Measurements from ENCODE around the gene DIDO1. TPM values are rescaled to one million over a fixed set of nuclear protein-coding genes. Genes with fewer than 3 reads are reported as not detected.

DIDO1 gene
- total and polyA plus RNA-seq, 2 of the 13 experiments (the other 11 are each of a cell fraction or from before 2014, with no cell fraction given): 75.0 to 75.1 TPM

DNA sequence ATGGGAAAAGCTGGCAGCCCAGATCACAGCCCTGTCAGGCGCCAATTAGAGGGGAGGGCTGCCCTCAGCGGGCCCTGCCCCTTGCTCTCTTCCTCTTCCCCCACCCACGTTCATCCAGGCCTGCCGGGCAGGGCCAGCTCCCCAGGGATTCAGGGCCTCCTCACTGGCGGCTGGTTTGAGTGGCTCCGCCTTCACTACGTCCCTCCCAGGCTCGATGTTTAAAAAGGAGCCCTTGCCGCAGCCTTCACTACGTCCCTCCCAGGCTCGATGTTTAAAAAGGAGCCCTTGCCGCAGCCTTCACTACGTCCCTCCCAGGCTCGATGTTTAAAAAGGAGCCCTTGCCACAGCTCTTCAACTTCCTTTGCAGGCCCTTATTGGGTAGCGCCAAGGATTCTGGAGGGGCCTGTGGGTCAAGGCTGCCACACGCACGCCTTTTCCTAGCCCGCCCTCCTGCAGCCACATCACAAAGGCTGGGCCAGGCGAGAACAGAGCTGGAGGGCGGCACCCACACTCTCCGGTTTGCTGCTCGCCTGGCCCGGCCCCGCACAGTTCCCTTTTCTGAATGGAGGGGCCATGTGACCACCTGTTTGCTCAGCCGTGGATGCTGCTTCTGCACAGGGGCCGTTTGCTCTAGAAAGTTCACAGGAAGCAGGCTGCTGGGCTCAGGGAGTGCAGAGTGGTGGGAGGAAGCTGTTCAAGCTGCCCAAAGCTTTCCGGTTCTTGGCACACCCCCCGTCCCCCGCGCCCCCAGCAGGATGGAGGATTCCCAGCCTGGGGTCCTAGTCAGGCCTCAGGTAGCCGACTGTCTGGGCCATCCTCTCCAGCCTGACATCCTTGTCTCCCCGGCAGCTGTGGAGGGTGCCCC lies 27.8 kb upstream of the DIDO1 start (continued):
- TF ChIP-seq, protein P1, sequence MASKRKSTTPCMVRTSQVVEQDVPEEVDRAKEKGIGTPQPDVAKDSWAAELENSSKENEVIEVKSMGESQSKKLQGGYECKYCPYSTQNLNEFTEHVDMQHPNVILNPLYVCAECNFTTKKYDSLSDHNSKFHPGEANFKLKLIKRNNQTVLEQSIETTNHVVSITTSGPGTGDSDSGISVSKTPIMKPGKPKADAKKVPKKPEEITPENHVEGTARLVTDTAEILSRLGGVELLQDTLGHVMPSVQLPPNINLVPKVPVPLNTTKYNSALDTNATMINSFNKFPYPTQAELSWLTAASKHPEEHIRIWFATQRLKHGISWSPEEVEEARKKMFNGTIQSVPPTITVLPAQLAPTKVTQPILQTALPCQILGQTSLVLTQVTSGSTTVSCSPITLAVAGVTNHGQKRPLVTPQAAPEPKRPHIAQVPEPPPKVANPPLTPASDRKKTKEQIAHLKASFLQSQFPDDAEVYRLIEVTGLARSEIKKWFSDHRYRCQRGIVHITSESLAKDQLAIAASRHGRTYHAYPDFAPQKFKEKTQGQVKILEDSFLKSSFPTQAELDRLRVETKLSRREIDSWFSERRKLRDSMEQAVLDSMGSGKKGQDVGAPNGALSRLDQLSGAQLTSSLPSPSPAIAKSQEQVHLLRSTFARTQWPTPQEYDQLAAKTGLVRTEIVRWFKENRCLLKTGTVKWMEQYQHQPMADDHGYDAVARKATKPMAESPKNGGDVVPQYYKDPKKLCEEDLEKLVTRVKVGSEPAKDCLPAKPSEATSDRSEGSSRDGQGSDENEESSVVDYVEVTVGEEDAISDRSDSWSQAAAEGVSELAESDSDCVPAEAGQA (IDR thresholded peaks at IDR 0.05; ENCODE audit: low read depth): peak; percentile 46; the same call in 1 of the 2 replicates
- TF ChIP-seq, protein P1 (CRISPR knock-in tag; IDR thresholded peaks at IDR 0.05; ENCODE audit: borderline replicate concordance): no peak
- TF ChIP-seq JDP2 (CRISPR knock-in tag; IDR thresholded peaks at IDR 0.05; ENCODE audit: borderline replicate concordance) (no peak; the same call in 1 of the 2 replicates), SRF (IDR thresholded peaks at IDR 0.05; ENCODE audit: low read depth, low read length) (peak; percentile 32; the same call in 1 of the 2 replicates), NFRKB (IDR thresholded peaks at IDR 0.05) (no peak), ZNF24 (IDR thresholded peaks at IDR 0.05) (no peak), ZNF737 (CRISPR knock-in tag; IDR thresholded peaks at IDR 0.05; ENCODE audit: borderline replicate concordance) (peak; percentile 94), SNAI1 (CRISPR knock-in tag; IDR thresholded peaks at IDR 0.05; ENCODE audit: borderline replicate concordance) (peak; percentile 88; the same call in 1 of the 2 replicates), POGZ (CRISPR knock-in tag; IDR thresholded peaks at IDR 0.05) (peak; percentile 27; the same call in 1 of the 2 replicates), ZNF3 (CRISPR knock-in tag; IDR thresholded peaks at IDR 0.05) (no peak), REL (CRISPR knock-in tag; conservative IDR thresholded peaks at IDR 0.05) (peak; percentile 99), SALL1 (CRISPR knock-in tag; IDR thresholded peaks at IDR 0.05) (peak; percentile 95), ZNF468 (CRISPR knock-in tag; IDR thresholded peaks at IDR 0.05) (no peak), SCMH1 (CRISPR knock-in tag; IDR thresholded peaks at IDR 0.05; ENCODE audit: borderline replicate concordance) (no peak)
- TF ChIP-seq, protein P2, sequence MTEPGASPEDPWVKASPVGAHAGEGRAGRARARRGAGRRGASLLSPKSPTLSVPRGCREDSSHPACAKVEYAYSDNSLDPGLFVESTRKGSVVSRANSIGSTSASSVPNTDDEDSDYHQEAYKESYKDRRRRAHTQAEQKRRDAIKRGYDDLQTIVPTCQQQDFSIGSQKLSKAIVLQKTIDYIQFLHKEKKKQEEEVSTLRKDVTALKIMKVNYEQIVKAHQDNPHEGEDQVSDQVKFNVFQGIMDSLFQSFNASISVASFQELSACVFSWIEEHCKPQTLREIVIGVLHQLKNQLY (CRISPR knock-in tag; IDR thresholded peaks at IDR 0.05): no peak; the same call in none of the 2 replicates
- TF ChIP-seq, protein P3, sequence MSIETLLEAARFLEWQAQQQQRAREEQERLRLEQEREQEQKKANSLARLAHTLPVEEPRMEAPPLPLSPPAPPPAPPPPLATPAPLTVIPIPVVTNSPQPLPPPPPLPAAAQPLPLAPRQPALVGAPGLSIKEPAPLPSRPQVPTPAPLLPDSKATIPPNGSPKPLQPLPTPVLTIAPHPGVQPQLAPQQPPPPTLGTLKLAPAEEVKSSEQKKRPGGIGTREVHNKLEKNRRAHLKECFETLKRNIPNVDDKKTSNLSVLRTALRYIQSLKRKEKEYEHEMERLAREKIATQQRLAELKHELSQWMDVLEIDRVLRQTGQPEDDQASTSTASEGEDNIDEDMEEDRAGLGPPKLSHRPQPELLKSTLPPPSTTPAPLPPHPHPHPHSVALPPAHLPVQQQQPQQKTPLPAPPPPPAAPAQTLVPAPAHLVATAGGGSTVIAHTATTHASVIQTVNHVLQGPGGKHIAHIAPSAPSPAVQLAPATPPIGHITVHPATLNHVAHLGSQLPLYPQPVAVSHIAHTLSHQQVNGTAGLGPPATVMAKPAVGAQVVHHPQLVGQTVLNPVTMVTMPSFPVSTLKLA (IDR thresholded peaks at IDR 0.05): peak; percentile 68
- TF ChIP-seq, protein P4, sequence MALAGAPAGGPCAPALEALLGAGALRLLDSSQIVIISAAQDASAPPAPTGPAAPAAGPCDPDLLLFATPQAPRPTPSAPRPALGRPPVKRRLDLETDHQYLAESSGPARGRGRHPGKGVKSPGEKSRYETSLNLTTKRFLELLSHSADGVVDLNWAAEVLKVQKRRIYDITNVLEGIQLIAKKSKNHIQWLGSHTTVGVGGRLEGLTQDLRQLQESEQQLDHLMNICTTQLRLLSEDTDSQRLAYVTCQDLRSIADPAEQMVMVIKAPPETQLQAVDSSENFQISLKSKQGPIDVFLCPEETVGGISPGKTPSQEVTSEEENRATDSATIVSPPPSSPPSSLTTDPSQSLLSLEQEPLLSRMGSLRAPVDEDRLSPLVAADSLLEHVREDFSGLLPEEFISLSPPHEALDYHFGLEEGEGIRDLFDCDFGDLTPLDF (CRISPR knock-in tag; IDR thresholded peaks at IDR 0.05): peak; percentile 81; the same call in 1 of the 2 replicates
- TF ChIP-seq, protein P5, sequence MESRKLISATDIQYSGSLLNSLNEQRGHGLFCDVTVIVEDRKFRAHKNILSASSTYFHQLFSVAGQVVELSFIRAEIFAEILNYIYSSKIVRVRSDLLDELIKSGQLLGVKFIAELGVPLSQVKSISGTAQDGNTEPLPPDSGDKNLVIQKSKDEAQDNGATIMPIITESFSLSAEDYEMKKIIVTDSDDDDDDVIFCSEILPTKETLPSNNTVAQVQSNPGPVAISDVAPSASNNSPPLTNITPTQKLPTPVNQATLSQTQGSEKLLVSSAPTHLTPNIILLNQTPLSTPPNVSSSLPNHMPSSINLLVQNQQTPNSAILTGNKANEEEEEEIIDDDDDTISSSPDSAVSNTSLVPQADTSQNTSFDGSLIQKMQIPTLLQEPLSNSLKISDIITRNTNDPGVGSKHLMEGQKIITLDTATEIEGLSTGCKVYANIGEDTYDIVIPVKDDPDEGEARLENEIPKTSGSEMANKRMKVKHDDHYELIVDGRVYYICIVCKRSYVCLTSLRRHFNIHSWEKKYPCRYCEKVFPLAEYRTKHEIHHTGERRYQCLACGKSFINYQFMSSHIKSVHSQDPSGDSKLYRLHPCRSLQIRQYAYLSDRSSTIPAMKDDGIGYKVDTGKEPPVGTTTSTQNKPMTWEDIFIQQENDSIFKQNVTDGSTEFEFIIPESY (CRISPR knock-in tag; IDR thresholded peaks at IDR 0.05): no peak

Data from HepG2 (cell line).